CD4-positive, alpha-beta T cell (primary cell): Measurements from ENCODE around the gene TNRC18. TPM values are rescaled to one million over a fixed set of nuclear protein-coding genes. Genes with fewer than 3 reads are reported as not detected.

Experiments used
- ATAC-seq: fragments of 200-7000 bp; cut with Tn5 transposase; one replicate; pipeline ENCODE4 v1.10.0; 2022; ENCODE audit warnings: mild to moderate bottlenecking; ENCODE audit not compliant: poor library complexity
- CTCF ChIA-PET: fragments of 350-600 bp; sonication (Branson Sonifier 250); formaldehyde crosslinking; loops from one replicate; lab custom pipeline; 2021; ENCODE audit warnings: antibody characterized with exemption, inconsistent platforms; lab: Charles Lee
- POLR2A ChIA-PET: fragments of 350-600 bp; sonication (Branson Sonifier 250); formaldehyde crosslinking; loops from one replicate; lab custom pipeline; 2021; ENCODE audit warnings: antibody characterized with exemption, inconsistent platforms; lab: Charles Lee
- DNase-seq, 14 experiments: peaks; one replicate each; pipeline ENCODE4 v3.0.0-alpha.2; 2013 to 2020; ENCODE audit warnings: mixed read lengths in 2 of 14
- H3K27ac ChIP-seq, 2 donors: one replicate each; pipeline versions ENCODE4 v1.5.1 to v1.7.0; 2013; ENCODE audit warnings: low read length in 2 of 2, low read depth in 1 of 2, mild to moderate bottlenecking in 1 of 2
- H3K27me3 ChIP-seq, 2 experiments: 1 replicate in 1 of 2; 2 replicates in 1 of 2; pipeline versions ENCODE4 v1.6.1 to v1.7.0; 2013; ENCODE audit warnings: low read length in 2 of 2, control low read depth in 1 of 2, mild to moderate bottlenecking in 1 of 2, moderate library complexity in 1 of 2; ENCODE audit not compliant: insufficient read depth in 2 of 2, control insufficient read depth in 1 of 2
- H3K36me3 ChIP-seq: one replicate; pipeline ENCODE4 v1.6.1; 2013; ENCODE audit warnings: low read length, control low read depth; ENCODE audit not compliant: insufficient read depth
- H3K4me1 ChIP-seq: one replicate; pipeline ENCODE4 v1.6.1; 2013; ENCODE audit warnings: low read length, control low read depth; ENCODE audit not compliant: insufficient read depth
- H3K4me3 ChIP-seq: one replicate; pipeline ENCODE4 v1.5.1; 2013; ENCODE audit warnings: mild to moderate bottlenecking, low read length, moderate library complexity
- H3K9me3 ChIP-seq, 2 experiments: 1 replicate in 1 of 2; 2 replicates in 1 of 2; pipeline versions ENCODE4 v1.6.1 to v1.7.0; 2013; ENCODE audit warnings: low read length in 2 of 2, mild to moderate bottlenecking in 2 of 2, control low read depth in 1 of 2, moderate library complexity in 1 of 2; ENCODE audit not compliant: control insufficient read depth in 1 of 2, insufficient read depth in 1 of 2
- H3K27ac Mint-ChIP-seq: one replicate; pipeline ENCODE4 v1.8.0; 2020; ENCODE audit warnings: mixed read lengths
- H3K27me3 Mint-ChIP-seq: one replicate; pipeline ENCODE4 v1.8.0; 2021; ENCODE audit warnings: mixed read lengths
- H3K36me3 Mint-ChIP-seq: one replicate; pipeline ENCODE4 v1.8.0; 2021; ENCODE audit warnings: low read depth, mixed read lengths
- H3K4me1 Mint-ChIP-seq: one replicate; pipeline ENCODE4 v1.8.0; 2021; ENCODE audit warnings: low read depth, mixed read lengths
- H3K4me3 Mint-ChIP-seq: one replicate; pipeline ENCODE4 v1.8.0; 2020; ENCODE audit warnings: mild to moderate bottlenecking, mixed read lengths
- H3K9me3 Mint-ChIP-seq: one replicate; pipeline ENCODE4 v1.8.0; 2020; ENCODE audit warnings: mixed read lengths
- CTCF ChIP-seq: fragments of 200-600 bp; IDR thresholded peaks from one replicate; pipeline ENCODE4 v1.8.0; 2022; ENCODE audit warnings: antibody characterized with exemption, mild to moderate bottlenecking
- intact Hi-C, 2 experiments: fragments of 100-400 bp; cut with DNase I in 1 of 2; cut with micrococcal nuclease in 1 of 2; formaldehyde crosslinking; loops; one replicate each; pipeline versions ENCODE4 v1.15.1 to v1.9.0; 2023 to 2025; cut with DNase I, micrococcal nuclease
- total RNA-seq, 174 experiments: library from RNA in 2 of 174; stranded (reverse) in 2 of 174; gene quantifications; one replicate each; pipeline ENCODE4 v1.2.3 and lab custom pipeline; 2021 to 2026

Gene TNRC18
- total RNA-seq, 2 experiments from 2014 or later, result 69.9 TPM

DNA sequence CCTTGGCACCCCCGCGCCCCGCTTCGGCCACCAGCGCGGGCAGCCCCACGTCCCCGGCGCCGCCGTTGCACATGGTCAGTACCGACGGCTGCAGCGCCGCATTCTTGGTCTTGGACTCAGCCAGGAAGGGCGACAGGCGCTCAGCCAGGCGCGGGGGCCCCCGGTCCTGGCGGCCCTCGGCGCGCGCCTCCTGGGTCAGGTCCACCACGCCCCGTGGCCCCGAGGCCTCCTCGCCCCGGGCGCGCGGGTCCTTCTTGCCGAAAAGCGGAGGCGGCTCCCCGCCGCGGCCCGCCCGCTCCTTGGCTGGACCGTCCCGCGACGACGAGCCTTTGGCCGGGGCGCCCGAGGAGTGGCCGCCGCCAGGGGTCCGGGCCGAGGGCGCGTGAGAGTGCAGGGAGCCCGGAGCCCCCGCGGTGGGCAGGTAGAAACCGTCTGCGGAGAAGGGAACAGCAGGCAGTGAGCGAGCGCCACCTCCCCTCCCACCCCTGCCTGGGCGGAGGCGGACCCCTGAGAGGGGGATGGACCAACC lies 34.7 kb downstream of the TNRC18 start:
- TF ChIP-seq CTCF, result no peak
- no peak overlapping the region for H3K27ac ChIP-seq
- intact Hi-C loops, result no loop called here
- no peak overlapping the region for H3K4me3 Mint-ChIP-seq
- no peak overlapping the region for H3K27ac Mint-ChIP-seq
- H3K9me3 Mint-ChIP-seq, result no peaks in the 10 kb centered on the region
- H3K4me1 ChIP-seq, result peaks cover 34% of the 10 kb centered on the region
- ATAC-seq (no peak), DNase-seq (no peak)
- H3K27me3 Mint-ChIP-seq, result no peaks in the 10 kb centered on the region
- ChIA-PET CTCF (no interaction called here), POLR2A (no interaction called here)
- H3K4me1 Mint-ChIP-seq, result peaks cover 9% of the 10 kb centered on the region
- H3K9me3 ChIP-seq, result no peaks in the 10 kb centered on the region
- peaks cover 60% of the 10 kb centered on the region for H3K36me3 Mint-ChIP-seq
- H3K27me3 ChIP-seq, result no peaks in the 10 kb centered on the region
- H3K4me3 ChIP-seq, result no peak overlapping the region
- peaks cover 74% of the 10 kb centered on the region for H3K36me3 ChIP-seq

DNA sequence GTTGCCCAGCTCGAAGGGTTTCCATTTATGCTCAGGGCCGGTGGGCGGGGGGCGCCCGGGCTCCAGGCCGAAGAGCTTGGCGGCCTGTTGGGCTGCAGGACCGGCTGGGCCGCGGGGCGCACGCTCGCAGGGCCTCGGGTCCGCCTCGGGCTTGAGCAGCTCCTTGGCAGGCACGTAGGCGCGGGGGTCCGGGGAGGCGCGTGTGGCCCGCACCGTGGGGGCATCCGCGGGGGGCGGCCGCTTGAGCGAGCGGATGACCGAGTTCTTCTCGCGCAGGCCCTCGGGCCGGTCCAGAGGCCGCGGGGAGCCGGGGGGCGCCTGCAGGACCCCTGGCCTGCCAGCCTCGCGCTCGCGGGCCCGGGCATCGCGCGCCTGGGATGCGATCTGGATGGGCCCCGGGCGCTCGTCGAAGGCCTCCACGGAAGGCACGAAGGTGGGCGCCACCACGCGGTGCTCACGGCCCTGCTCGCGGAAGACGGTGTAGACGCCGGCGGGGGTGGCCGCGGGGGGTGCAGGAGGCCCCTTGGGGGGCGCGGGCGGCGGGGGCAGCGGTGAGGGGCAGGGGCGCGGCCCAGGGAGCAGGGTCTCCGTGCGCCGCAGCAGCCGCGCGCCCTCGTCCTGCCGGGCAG lies 35.2 kb downstream of the TNRC18 start:
- intact Hi-C loops, result no loop called here
- DNase-seq, result no peak
- Mint-ChIP-seq H3K27ac (no peak overlapping the region), H3K27me3 (no peaks in the 10 kb centered on the region), H3K4me3 (no peak overlapping the region), H3K9me3 (no peaks in the 10 kb centered on the region), H3K36me3 (peaks cover 55% of the 10 kb centered on the region), H3K4me1 (peaks cover 5% of the 10 kb centered on the region)
- Histone ChIP-seq H3K9me3 (no peaks in the 10 kb centered on the region), H3K4me3 (no peak overlapping the region), H3K27ac (no peak overlapping the region), H3K27me3 (no peaks in the 10 kb centered on the region), H3K36me3 (peaks cover 69% of the 10 kb centered on the region), H3K4me1 (peaks cover 37% of the 10 kb centered on the region)
- ATAC-seq, result no peak
- no peak for TF ChIP-seq CTCF
- POLR2A ChIA-PET, result no interaction called here
- CTCF ChIA-PET, result no interaction called here

DNA sequence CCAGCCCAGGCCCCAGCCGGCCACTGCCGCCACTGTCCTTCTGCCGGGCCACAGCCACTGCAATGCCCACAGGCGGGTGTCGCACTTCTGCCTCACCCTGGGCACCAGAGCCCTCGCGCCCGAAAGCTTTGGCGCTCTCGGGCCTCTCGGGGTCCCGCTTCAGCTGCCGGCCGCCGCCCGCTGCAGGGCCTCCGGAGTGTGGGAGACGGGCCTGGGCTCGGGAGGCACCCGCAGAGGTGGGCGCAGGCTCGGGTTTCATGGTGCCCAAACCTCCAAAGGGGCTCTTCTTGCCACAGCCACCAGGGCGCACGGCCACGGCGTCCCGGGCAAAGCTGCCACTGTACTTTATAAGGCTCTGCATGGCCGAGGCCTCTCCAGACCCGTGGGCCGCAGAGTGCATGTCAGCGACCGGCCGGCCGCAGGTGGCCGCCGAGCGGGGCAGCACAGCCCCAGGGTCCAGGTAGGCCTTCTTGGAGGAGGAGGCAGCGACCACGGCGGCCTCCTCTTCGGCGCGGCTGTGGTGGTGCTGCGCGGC lies 35.9 kb downstream of the TNRC18 start:
- Histone ChIP-seq H3K27ac (no peak overlapping the region), H3K9me3 (no peaks in the 10 kb centered on the region), H3K4me1 (peaks cover 43% of the 10 kb centered on the region), H3K36me3 (peaks cover 63% of the 10 kb centered on the region), H3K4me3 (no peak overlapping the region), H3K27me3 (no peaks in the 10 kb centered on the region)
- CTCF ChIA-PET, result no interaction called here
- no peak overlapping the region for H3K27ac Mint-ChIP-seq
- peaks cover 6% of the 10 kb centered on the region for H3K4me1 Mint-ChIP-seq
- POLR2A ChIA-PET, result no interaction called here
- H3K4me3 Mint-ChIP-seq, result no peak overlapping the region
- intact Hi-C loops, result no loop called here
- ATAC-seq (no peak), DNase-seq (no peak)
- H3K27me3 Mint-ChIP-seq, result no peaks in the 10 kb centered on the region
- H3K36me3 Mint-ChIP-seq, result peaks cover 52% of the 10 kb centered on the region
- no peaks in the 10 kb centered on the region for H3K9me3 Mint-ChIP-seq
- TF ChIP-seq CTCF, result no peak
